ENCODE data around the gene CBLB.

Gene CBLB

GRCh38 chr3:105869861-105870755 lies 1.3 kb upstream of the CBLB start:
- no peak for DNase-seq

- DNase-seq = no peak
Observed at GRCh38 chr3:105869531-105869833, 670 bp upstream of the CBLB start.

GRCh38 chr3:105868431-105868741 lies 426 bp downstream of the CBLB start:
- no peak for DNase-seq

- DNase-seq = no peak
Observed at GRCh38 chr3:105867712-105868430, 941 bp downstream of the CBLB start.

GRCh38 chr3:105866656-105867653 lies 1.9 kb downstream of the CBLB start:
- DNase-seq = no peak

GRCh38 chr3:105865867-105866350 lies 2.9 kb downstream of the CBLB start:
- DNase-seq = no peak

- no peak for DNase-seq
Observed at GRCh38 chr3:105865016-105865623, 3.7 kb downstream of the CBLB start.

- no peak for DNase-seq
Observed at GRCh38 chr3:105864212-105864611, 4.6 kb downstream of the CBLB start.

GRCh38 chr3:105863608-105864007 lies 5.2 kb downstream of the CBLB start:
- DNase-seq = no peak

- DNase-seq = no peak
Observed at GRCh38 chr3:105862217-105862616, 6.6 kb downstream of the CBLB start.

GRCh38 chr3:105860641-105861040 lies 8.2 kb downstream of the CBLB start:
- DNase-seq = no peak

- DNase-seq = no peak
Observed at GRCh38 chr3:105858017-105858416, 10.8 kb downstream of the CBLB start.

GRCh38 chr3:105857601-105858000 lies 11.2 kb downstream of the CBLB start:
- no peak for DNase-seq

GRCh38 chr3:105856605-105857004 lies 12.2 kb downstream of the CBLB start:
- no peak for DNase-seq

GRCh38 chr3:105853801-105854432 lies 14.9 kb downstream of the CBLB start:
- DNase-seq = no peak

- no peak for DNase-seq
Observed at GRCh38 chr3:105851582-105851981, 17.2 kb downstream of the CBLB start.

GRCh38 chr3:105851176-105851575 lies 17.6 kb downstream of the CBLB start:
- no peak for DNase-seq

GRCh38 chr3:105850593-105850992 lies 18.2 kb downstream of the CBLB start:
- DNase-seq = no peak

GRCh38 chr3:105848821-105849220 lies 20.0 kb downstream of the CBLB start:
- DNase-seq = no peak

- no peak for DNase-seq
Observed at GRCh38 chr3:105847865-105848264, 20.9 kb downstream of the CBLB start.

- no peak for DNase-seq
Observed at GRCh38 chr3:105847452-105847851, 21.4 kb downstream of the CBLB start.

- no peak for DNase-seq
Observed at GRCh38 chr3:105846809-105847208, 22.0 kb downstream of the CBLB start.
